H1 (cell line): ENCODE data around the gene PDXDC1. TPM values are rescaled to one million over a fixed set of nuclear protein-coding genes. Genes with fewer than 3 reads are reported as not detected.

Experiments
- CTCF ChIA-PET: fragments of 300-600 bp; sonication (Branson Sonifier 250); formaldehyde crosslinking; loops from one replicate; lab custom pipeline; 2021; ENCODE audit not compliant: partially characterized antibody; lab: Charles Lee
- POLR2A ChIA-PET: fragments of 300-600 bp; sonication (Branson Sonifier 250); formaldehyde crosslinking; loops from one replicate; lab custom pipeline; 2021; ENCODE audit warnings: inconsistent platforms; ENCODE audit not compliant: partially characterized antibody; lab: Charles Lee
- DNase-seq, 2 experiments: peaks; one replicate each; pipeline versions ENCODE4 v3.0.0 to v3.0.0-alpha.2; 2010 to 2022; ENCODE audit warnings: low spot score in 2 of 2, low read depth in 1 of 2, mixed read lengths in 1 of 2
- FAIRE-seq: peaks from 2 replicates; lab custom pipeline; 2011; peaks lifted over from hg19 to GRCh38; lab: Jason Lieb, UNC
- H2AFZ ChIP-seq: 2 replicates; pipeline ENCODE4 v1.8.1; 2012; ENCODE audit warnings: low read length, inconsistent platforms
- H2AK5ac ChIP-seq: 2 replicates; pipeline ENCODE4 v1.6.1; 2013; ENCODE audit warnings: low read depth, low read length
- H2BK120ac ChIP-seq: replicated peaks from 2 replicates; pipeline ENCODE3; 2013; ENCODE audit warnings: low read depth, low read length, inconsistent platforms
- H2BK12ac ChIP-seq: 2 replicates; pipeline ENCODE4 v1.6.1; 2013; ENCODE audit warnings: low read depth, low read length
- H2BK15ac ChIP-seq: 2 replicates; pipeline ENCODE4 v1.6.1; 2013; ENCODE audit warnings: low read length
- H2BK20ac ChIP-seq: 2 replicates; pipeline ENCODE4 v1.6.1; 2013; ENCODE audit warnings: low read length
- H2BK5ac ChIP-seq: 2 replicates; pipeline ENCODE4 v1.6.1; 2013; ENCODE audit warnings: low read depth, low read length
- H3K14ac ChIP-seq: 2 replicates; pipeline ENCODE4 v1.6.1; 2013; ENCODE audit warnings: inconsistent platforms; ENCODE audit not compliant: insufficient read length
- H3K18ac ChIP-seq: 2 replicates; pipeline ENCODE4 v1.6.1; 2013; ENCODE audit warnings: low read length; ENCODE audit errors: extremely low read depth
- H3K23ac ChIP-seq: 2 replicates; pipeline ENCODE4 v1.6.1; 2013; ENCODE audit warnings: inconsistent platforms; ENCODE audit not compliant: insufficient read length
- H3K23me2 ChIP-seq: 2 replicates; pipeline ENCODE4 v1.6.1; 2013; ENCODE audit warnings: low read depth, low read length
- H3K27ac ChIP-seq: 2 replicates; pipeline ENCODE4 v1.6.1; 2011; ENCODE audit warnings: low read depth, low read length, inconsistent platforms
- H3K27me3 ChIP-seq, 4 experiments: replicated peaks in 1 of 4; 1 replicate in 1 of 4; 2 replicates in 3 of 4; pipeline versions ENCODE4 v1.6.1 to v1.8.1; 2011 to 2013; ENCODE audit warnings: low read length in 3 of 4, mild to moderate bottlenecking in 3 of 4, inconsistent platforms in 2 of 4, mixed read lengths in 2 of 4, moderate library complexity in 1 of 4; ENCODE audit not compliant: control insufficient read depth in 3 of 4, insufficient read depth in 3 of 4; ENCODE audit errors: extremely low read depth in 1 of 4
- H3K36me3 ChIP-seq, 4 experiments: 2 replicates each; pipeline versions ENCODE4 v1.6.1 to v1.8.1; 2011 to 2013; ENCODE audit warnings: mild to moderate bottlenecking in 4 of 4, low read length in 3 of 4, moderate library complexity in 2 of 4, control low read depth in 1 of 4, inconsistent platforms in 1 of 4; ENCODE audit not compliant: insufficient read depth in 4 of 4, control insufficient read depth in 2 of 4
- H3K4ac ChIP-seq: replicated peaks from 2 replicates; pipeline ENCODE3; 2013; ENCODE audit warnings: low read length, low read depth, mixed read lengths, inconsistent platforms; ENCODE audit not compliant: insufficient read length
- H3K4me1 ChIP-seq, 4 experiments: replicated peaks in 1 of 4; 1 replicate in 1 of 4; 2 replicates in 3 of 4; pipeline versions ENCODE4 v1.6.1 to v1.8.1; 2011 to 2013; ENCODE audit warnings: low read length in 3 of 4, inconsistent platforms in 2 of 4, mixed read lengths in 1 of 4; ENCODE audit not compliant: insufficient read depth in 4 of 4, control insufficient read depth in 3 of 4
- H3K4me2 ChIP-seq, 2 experiments: 2 replicates each; pipeline versions ENCODE4 v1.6.1 to v1.8.1; 2011 to 2013; ENCODE audit warnings: low read depth in 2 of 2, low read length in 2 of 2, control low read depth in 1 of 2, inconsistent platforms in 1 of 2, mild to moderate bottlenecking in 1 of 2; ENCODE audit not compliant: insufficient read depth in 1 of 2
- H3K4me3 ChIP-seq, 4 experiments: fragments of 200-600, 300-600 bp in 1 of 4; sonication (generic), shearing (Covaris generic), sonication (Bioruptor Twin) in 1 of 4; 2 replicates each; pipeline versions ENCODE4 v1.5.1 to v1.8.1; 2011 to 2016; ENCODE audit warnings: low read length in 4 of 4, low read depth in 3 of 4, control low read depth in 2 of 4, inconsistent platforms in 2 of 4, mild to moderate bottlenecking in 2 of 4, mixed read lengths in 1 of 4, moderate library complexity in 1 of 4; ENCODE audit not compliant: insufficient read depth in 2 of 4; ENCODE audit errors: extremely low read depth in 1 of 4
- H3K56ac ChIP-seq: replicated peaks from 2 replicates; pipeline ENCODE3; 2013; ENCODE audit warnings: low read depth, mild to moderate bottlenecking, mixed read lengths, low read length, inconsistent platforms; ENCODE audit not compliant: insufficient read length
- H3K79me1 ChIP-seq: 2 replicates; pipeline ENCODE4 v1.6.1; 2013; ENCODE audit warnings: low read depth, low read length, control low read depth
- H3K79me2 ChIP-seq, 2 experiments: 2 replicates each; pipeline versions ENCODE4 v1.6.1 to v1.8.1; 2012 to 2013; ENCODE audit warnings: low read length in 2 of 2, mild to moderate bottlenecking in 2 of 2, inconsistent platforms in 1 of 2; ENCODE audit not compliant: insufficient read depth in 2 of 2, control insufficient read depth in 1 of 2
- H3K9ac ChIP-seq, 4 experiments: replicated peaks in 1 of 4; 1 replicate in 1 of 4; 2 replicates in 3 of 4; pipeline versions ENCODE4 v1.6.1 to v1.8.1; 2011 to 2013; ENCODE audit warnings: low read depth in 3 of 4, low read length in 3 of 4, control low read depth in 2 of 4, mild to moderate bottlenecking in 2 of 4, moderate library complexity in 2 of 4, inconsistent platforms in 1 of 4; ENCODE audit errors: extremely low read depth in 1 of 4
- H3K9me3 ChIP-seq, 2 experiments: 2 replicates each; pipeline versions ENCODE4 v1.6.1 to v1.8.1; 2012 to 2013; ENCODE audit warnings: mild to moderate bottlenecking in 2 of 2, moderate library complexity in 2 of 2, control low read depth in 1 of 2, inconsistent platforms in 1 of 2, low read depth in 1 of 2, low read length in 1 of 2, mixed read lengths in 1 of 2; ENCODE audit not compliant: insufficient read depth in 2 of 2
- H4K20me1 ChIP-seq, 2 experiments: replicated peaks in 1 of 2; 2 replicates each; pipeline versions ENCODE3 to v1.8.1; 2011 to 2013; ENCODE audit warnings: inconsistent platforms in 2 of 2, low read length in 2 of 2, mild to moderate bottlenecking in 1 of 2; ENCODE audit not compliant: insufficient read depth in 2 of 2, control insufficient read depth in 1 of 2
- H4K5ac ChIP-seq: 2 replicates; pipeline ENCODE4 v1.6.1; 2013; ENCODE audit warnings: low read length, low read depth, mixed read lengths, inconsistent platforms; ENCODE audit not compliant: insufficient read length
- H4K8ac ChIP-seq: 2 replicates; pipeline ENCODE4 v1.8.0; 2013; ENCODE audit warnings: mild to moderate bottlenecking, moderate library complexity, low read length, inconsistent platforms; ENCODE audit not compliant: insufficient read depth; ENCODE audit errors: extremely low read depth
- H4K91ac ChIP-seq: replicated peaks from 2 replicates; pipeline ENCODE3; 2013; ENCODE audit warnings: low read length, mixed read lengths, inconsistent platforms; ENCODE audit not compliant: insufficient read length
- BRCA1 ChIP-seq: IDR thresholded peaks from 2 replicates; pipeline ENCODE4 v1.6.1; 2012; ENCODE audit warnings: low read depth, low read length, improper control_type of control experiment
- GABPA ChIP-seq: IDR thresholded peaks from 2 replicates; pipeline ENCODE4 v1.6.1; 2011; ENCODE audit warnings: mild to moderate bottlenecking, low read length, moderate library complexity, borderline replicate concordance; ENCODE audit not compliant: insufficient read depth
- WGBS, 2 experiments: shearing (Covaris generic) in 1 of 2; methylation state at CpG; one replicate each; pipeline versions ENCODE4 v1.1.6 to v1.1.7; 2013 to 2015; ENCODE audit warnings: low lambda C conversion rate in 2 of 2, mixed read lengths in 2 of 2, inconsistent platforms in 1 of 2, low coverage in 1 of 2, missing lambda C conversion rate in 1 of 2; ENCODE audit not compliant: insufficient replicate concordance in 2 of 2, insufficient coverage in 1 of 2, insufficient read length in 1 of 2; ENCODE audit errors: extremely low coverage in 1 of 2, missing lambda C conversion rate in 1 of 2; 5-methylcytosine and 5-hydroxymethylcytosine counted together
- polyA plus RNA-seq, 7 experiments: library from polyadenylated mRNA; depleted of rRNA in 3 of 7; stranded (reverse) in 5 of 7; unstranded in 2 of 7; fragments of >200 nt in 5 of 7; fragments of 200-250 nt in 2 of 7; gene quantifications; 1 replicate in 5 of 7; 2 replicates in 1 of 7; 4 replicates in 1 of 7; pipeline versions ENCODE4 v1.2.1 to v1.2.3, GENCODE V29; 2011 to 2013; ENCODE audit warnings: missing spikeins in 2 of 7, mixed read lengths in 2 of 7
- total RNA-seq: library from RNA; stranded (reverse); fragmentation: NEBNext Ultra II Directional; extraction: Animal tissue kit (Norgen Biotek cat#: 25700); gene quantifications from 2 replicates; pipeline ENCODE4 v1.2.1, GENCODE V29; 2021
- TF ChIP-seq, protein P1 (sequence below): IDR thresholded peaks from 2 replicates; pipeline ENCODE4 v1.6.1; 2012; ENCODE audit warnings: low read length, inconsistent platforms

The PDXDC1 gene
- total and polyA plus RNA-seq, 2 of the 8 experiments (the other 6 are each of a cell fraction or from before 2014, with no cell fraction given): 56.6 to 118 TPM

DNA sequence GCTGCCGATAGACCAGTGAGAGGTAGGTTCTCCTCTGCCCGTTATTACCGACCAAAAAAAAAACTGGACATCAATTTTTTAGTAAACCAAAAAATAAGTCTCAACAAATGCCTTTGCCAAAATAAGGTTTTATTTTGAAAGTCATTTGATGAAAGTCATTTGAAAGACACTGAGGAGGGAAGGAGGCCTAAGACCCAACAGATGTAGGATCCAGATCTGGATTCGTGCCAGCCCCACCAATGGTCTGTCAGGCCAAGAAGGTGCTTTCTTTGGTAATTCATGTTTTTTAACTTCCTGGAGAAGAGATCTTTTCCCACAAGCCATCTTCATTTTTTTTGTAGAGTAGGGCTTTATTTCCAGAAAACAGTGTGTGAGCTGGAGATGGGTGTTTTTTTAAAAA is 62.9 kb downstream of the PDXDC1 start:
- no peaks in the 10 kb centered on the region for H3K9me3 ChIP-seq
- H3K56ac ChIP-seq: no peak overlapping the region
- no peak overlapping the region for H4K8ac ChIP-seq
- TF ChIP-seq, protein P1, sequence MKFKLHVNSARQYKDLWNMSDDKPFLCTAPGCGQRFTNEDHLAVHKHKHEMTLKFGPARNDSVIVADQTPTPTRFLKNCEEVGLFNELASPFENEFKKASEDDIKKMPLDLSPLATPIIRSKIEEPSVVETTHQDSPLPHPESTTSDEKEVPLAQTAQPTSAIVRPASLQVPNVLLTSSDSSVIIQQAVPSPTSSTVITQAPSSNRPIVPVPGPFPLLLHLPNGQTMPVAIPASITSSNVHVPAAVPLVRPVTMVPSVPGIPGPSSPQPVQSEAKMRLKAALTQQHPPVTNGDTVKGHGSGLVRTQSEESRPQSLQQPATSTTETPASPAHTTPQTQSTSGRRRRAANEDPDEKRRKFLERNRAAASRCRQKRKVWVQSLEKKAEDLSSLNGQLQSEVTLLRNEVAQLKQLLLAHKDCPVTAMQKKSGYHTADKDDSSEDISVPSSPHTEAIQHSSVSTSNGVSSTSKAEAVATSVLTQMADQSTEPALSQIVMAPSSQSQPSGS: no peak
- TF ChIP-seq GABPA (no peak), BRCA1 (no peak)
- no peak overlapping the region for H3K27ac ChIP-seq
- H3K18ac ChIP-seq: no peak overlapping the region
- WGBS, 2 experiments: 75% methylated on average over 4 of the region's 4 CpGs; no CpG with 5 or more reads in 1 of the 2 experiments
- no peaks in the 10 kb centered on the region for H3K4me1 ChIP-seq
- H2BK20ac ChIP-seq: no peak overlapping the region
- no peaks in the 10 kb centered on the region for H3K79me2 ChIP-seq
- peaks cover 4 to 6% of the 10 kb centered on the region in 2 experiments for H4K20me1 ChIP-seq
- no peak overlapping the region for H2BK5ac ChIP-seq
- DNase-seq (no peak), FAIRE-seq (no peak)
- no peak overlapping the region for H3K4me3 ChIP-seq
- no peak overlapping the region for H3K9ac ChIP-seq
- no peaks in the 10 kb centered on the region for H3K27me3 ChIP-seq
- no peaks in the 10 kb centered on the region; the same call in 1 of the 2 replicates for H3K79me1 ChIP-seq
- ChIA-PET POLR2A (no interaction called here), CTCF (interaction anchor here (1.2 kb wide), 1 partner anchor 605 kb away, joined by 3 read pairs; the partner anchor contains the start of gene MARF1)
- H2AFZ ChIP-seq: no peak overlapping the region
- no peak overlapping the region for H2AK5ac ChIP-seq
- no peak overlapping the region for H2BK120ac ChIP-seq
- H3K23me2 ChIP-seq: no peaks in the 10 kb centered on the region
- H3K36me3 ChIP-seq: peaks cover 22 to 72% (median 50%) of the 10 kb centered on the region in 4 experiments
- no peak overlapping the region for H4K5ac ChIP-seq
- H3K23ac ChIP-seq: no peak overlapping the region
- no peak overlapping the region for H3K14ac ChIP-seq
- H4K91ac ChIP-seq: no peak overlapping the region
- no peak overlapping the region for H3K4me2 ChIP-seq
- no peak overlapping the region for H2BK15ac ChIP-seq
- H3K4ac ChIP-seq: no peak overlapping the region
- no peak overlapping the region for H2BK12ac ChIP-seq
